A673 (cell line): Measurements from ENCODE around the gene NPRL2.

Experiments used
- EZH2 ChIP-seq: fragments of 200-600 bp; sonication (generic); IDR thresholded peaks from 2 replicates; pipeline ENCODE4 v1.6.1; 2017; ENCODE audit warnings: borderline replicate concordance, low read depth, mild to moderate bottlenecking, mixed read lengths, antibody characterized with exemption, low read length; ENCODE audit not compliant: poor library complexity, severe bottlenecking
- TF ChIP-seq, protein P1 (sequence below): fragments of 300-800, 200-600 bp; sonication (generic); conservative IDR thresholded peaks from 2 replicates; pipeline ENCODE4 v1.5.1; 2017; ENCODE audit warnings: low read depth, mild to moderate bottlenecking, antibody characterized with exemption, low read length, moderate library complexity, mixed read lengths

DNA sequence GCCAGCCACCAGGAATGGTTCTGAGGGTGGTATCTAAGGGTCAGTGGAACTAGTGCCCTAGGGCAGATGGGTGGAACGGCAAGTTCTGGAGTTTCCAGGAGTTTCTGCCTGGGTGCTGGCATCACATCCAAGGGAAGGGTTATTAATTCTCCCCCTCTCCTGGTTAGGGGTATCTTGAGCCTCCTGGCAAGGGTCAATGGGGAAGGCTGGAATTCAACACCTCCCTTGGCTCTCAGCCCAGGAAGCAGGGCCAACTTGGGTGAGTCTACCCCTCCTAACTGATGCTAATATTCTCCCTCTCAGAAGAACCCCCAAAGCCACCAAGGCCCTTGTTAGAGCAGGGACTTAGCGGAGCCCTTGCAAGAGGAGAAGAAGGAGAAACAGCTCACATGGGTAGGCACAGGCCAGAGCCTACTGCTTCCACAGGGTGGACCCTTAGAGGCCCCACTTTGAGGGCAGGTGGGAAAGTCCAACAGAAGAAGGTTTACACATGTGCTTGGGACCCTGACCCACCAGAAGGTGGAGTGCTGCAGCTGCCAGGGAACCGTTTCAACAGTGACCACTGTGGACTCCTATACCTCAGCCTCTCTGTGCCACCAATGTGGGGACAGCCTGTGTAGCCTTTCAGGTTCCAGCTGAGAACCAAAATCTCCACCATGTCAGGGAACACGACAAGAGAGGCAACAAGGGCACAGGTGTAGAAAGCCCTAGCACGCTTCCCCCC lies 5.4 kb upstream of the NPRL2 start:
- TF ChIP-seq, protein P1, sequence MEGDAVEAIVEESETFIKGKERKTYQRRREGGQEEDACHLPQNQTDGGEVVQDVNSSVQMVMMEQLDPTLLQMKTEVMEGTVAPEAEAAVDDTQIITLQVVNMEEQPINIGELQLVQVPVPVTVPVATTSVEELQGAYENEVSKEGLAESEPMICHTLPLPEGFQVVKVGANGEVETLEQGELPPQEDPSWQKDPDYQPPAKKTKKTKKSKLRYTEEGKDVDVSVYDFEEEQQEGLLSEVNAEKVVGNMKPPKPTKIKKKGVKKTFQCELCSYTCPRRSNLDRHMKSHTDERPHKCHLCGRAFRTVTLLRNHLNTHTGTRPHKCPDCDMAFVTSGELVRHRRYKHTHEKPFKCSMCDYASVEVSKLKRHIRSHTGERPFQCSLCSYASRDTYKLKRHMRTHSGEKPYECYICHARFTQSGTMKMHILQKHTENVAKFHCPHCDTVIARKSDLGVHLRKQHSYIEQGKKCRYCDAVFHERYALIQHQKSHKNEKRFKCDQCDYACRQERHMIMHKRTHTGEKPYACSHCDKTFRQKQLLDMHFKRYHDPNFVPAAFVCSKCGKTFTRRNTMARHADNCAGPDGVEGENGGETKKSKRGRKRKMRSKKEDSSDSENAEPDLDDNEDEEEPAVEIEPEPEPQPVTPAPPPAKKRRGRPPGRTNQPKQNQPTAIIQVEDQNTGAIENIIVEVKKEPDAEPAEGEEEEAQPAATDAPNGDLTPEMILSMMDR: no peak
- TF ChIP-seq EZH2: no peak
